NB4 (cell line): ENCODE measurements around the gene TAF8.

Experiments
- DNase-seq: peaks from one replicate; pipeline ENCODE4 v3.0.0; 2010; ENCODE audit warnings: low read depth
- H3K4me3 ChIP-seq: one replicate; pipeline ENCODE4 v1.5.1; 2011; ENCODE audit warnings: mild to moderate bottlenecking, low read depth, low read length, moderate library complexity
- MYC ChIP-seq: IDR thresholded peaks from 2 replicates; pipeline ENCODE4 v1.6.1; 2011; ENCODE audit warnings: low read depth, low read length
- POLR2A ChIP-seq: IDR thresholded peaks from 2 replicates; pipeline ENCODE4 v1.6.1; 2011; ENCODE audit warnings: mild to moderate bottlenecking; ENCODE audit not compliant: insufficient read length; ENCODE audit errors: extremely low read depth
- TF ChIP-seq, protein P1 (sequence below): IDR thresholded peaks from 2 replicates; pipeline ENCODE4 v1.6.1; 2011; ENCODE audit warnings: low read depth, low read length
- TF ChIP-seq, protein P2 (sequence below): IDR thresholded peaks from one replicate; pipeline ENCODE4 v1.5.1; 2012; ENCODE audit warnings: low read depth, low read length

TAF8 gene

DNA sequence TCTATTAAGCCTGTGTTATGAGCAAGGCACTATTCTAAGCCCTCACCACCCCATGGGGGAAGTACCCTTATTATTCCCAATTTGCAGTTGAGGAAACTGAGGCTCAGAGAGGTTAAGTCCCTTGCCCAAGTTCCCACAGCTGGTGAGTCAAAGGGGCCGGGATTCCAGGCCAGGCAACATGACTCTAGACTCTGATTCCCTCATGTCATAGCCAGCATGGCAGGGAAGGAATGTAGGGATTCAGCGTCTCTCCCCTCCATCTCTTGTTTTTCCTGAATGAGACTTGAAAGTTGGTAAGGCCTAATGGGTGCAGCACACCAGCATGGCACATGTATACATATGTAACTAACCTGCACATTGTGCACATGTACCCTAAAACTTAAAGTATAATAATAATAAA, 85.4 kb downstream of the TAF8 start:
- DNase-seq: no peak
- no peak overlapping the region for H3K4me3 ChIP-seq
- TF ChIP-seq, protein P1, sequence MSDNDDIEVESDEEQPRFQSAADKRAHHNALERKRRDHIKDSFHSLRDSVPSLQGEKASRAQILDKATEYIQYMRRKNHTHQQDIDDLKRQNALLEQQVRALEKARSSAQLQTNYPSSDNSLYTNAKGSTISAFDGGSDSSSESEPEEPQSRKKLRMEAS: no peak
- TF ChIP-seq, protein P2, sequence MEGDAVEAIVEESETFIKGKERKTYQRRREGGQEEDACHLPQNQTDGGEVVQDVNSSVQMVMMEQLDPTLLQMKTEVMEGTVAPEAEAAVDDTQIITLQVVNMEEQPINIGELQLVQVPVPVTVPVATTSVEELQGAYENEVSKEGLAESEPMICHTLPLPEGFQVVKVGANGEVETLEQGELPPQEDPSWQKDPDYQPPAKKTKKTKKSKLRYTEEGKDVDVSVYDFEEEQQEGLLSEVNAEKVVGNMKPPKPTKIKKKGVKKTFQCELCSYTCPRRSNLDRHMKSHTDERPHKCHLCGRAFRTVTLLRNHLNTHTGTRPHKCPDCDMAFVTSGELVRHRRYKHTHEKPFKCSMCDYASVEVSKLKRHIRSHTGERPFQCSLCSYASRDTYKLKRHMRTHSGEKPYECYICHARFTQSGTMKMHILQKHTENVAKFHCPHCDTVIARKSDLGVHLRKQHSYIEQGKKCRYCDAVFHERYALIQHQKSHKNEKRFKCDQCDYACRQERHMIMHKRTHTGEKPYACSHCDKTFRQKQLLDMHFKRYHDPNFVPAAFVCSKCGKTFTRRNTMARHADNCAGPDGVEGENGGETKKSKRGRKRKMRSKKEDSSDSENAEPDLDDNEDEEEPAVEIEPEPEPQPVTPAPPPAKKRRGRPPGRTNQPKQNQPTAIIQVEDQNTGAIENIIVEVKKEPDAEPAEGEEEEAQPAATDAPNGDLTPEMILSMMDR: no peak
- TF ChIP-seq MYC (no peak), POLR2A (no peak)

DNA sequence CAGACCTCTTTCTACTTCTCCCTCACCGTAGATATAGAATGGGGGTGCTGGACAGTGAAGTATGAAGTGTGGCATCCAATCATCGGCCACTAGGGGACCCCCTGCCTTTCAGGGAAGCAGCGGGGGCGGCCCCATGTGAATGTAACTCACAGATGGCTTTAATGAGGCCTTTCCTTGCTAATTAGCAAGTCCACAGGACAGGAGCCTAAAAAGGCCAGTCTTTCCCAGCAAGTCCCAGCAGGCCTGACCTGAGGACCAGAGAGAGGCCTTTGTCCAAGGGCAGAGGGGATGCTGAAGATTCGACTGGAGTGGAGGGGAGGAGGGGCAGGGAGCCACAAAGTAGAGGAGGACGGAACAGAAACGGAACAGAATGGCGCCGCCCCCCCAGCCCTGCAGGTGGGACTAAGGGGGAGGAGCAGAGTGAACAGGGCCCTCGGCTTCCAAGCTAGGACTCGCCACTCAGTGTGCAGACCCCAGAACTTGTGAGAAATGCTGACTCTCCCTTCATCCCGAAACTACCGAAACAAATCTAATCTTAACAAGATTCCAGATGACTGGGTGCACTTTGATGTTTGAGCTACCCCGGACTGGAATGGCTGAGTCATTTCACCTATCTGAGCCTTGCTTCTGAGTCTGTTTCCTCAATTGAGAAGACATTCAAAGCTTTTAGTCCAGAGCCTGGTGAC, 86.3 kb downstream of the TAF8 start:
- DNase-seq: peak; percentile 68
- no peak overlapping the region for H3K4me3 ChIP-seq
- no peak for TF ChIP-seq MYC
- TF ChIP-seq, protein P2: peak; percentile 76
